Measurements from ENCODE around the gene CSPG4.
"Not testable (repeated sequence)": the region's sequence is repeated elsewhere in the genome, so short reads cannot be mapped to it uniquely, and the experiment has no call there.

Gene CSPG4

DNA sequence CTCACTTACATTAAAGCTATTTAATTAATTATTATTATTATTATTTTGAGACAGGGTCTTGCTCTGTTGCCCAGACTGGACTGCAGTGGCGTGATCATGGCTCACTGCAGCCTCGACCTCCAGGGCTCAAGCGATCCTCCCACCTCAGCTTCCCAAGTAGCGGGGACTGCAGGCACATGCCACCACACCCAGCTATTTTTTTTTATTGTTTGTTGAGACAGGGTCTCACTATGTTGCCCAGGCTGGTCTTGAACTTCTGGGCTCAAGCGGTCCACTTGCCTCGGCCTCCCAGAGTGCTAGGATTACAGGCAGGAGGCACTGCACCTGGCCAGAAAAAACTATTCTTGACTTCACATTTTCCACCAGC, 34.3 kb downstream of the CSPG4 start:
- not testable (repeated sequence) for H3K4me3 ChIP-seq (ENCODE audit: low read depth in 1 of 2, low read length in 2 of 2); H3K27me3 ChIP-seq (ENCODE audit: low read depth, low read length); H3K27ac ChIP-seq (ENCODE audit: low read length); H3K9me3 ChIP-seq (ENCODE audit: control insufficient read depth in 1 of 2, low read length in 2 of 2)
- peaks cover 0 to 56% of the 10 kb centered on the region in 2 donors for H3K36me3 ChIP-seq (ENCODE audit: control insufficient read depth in 1 of 2, insufficient read depth in 2 of 2, low read length in 2 of 2)
- H3K4me1 ChIP-seq (ENCODE audit: control insufficient read depth in 1 of 2, insufficient read depth in 2 of 2, low read length in 2 of 2), result peaks cover 7 to 23% of the 10 kb centered on the region in 2 donors

DNA sequence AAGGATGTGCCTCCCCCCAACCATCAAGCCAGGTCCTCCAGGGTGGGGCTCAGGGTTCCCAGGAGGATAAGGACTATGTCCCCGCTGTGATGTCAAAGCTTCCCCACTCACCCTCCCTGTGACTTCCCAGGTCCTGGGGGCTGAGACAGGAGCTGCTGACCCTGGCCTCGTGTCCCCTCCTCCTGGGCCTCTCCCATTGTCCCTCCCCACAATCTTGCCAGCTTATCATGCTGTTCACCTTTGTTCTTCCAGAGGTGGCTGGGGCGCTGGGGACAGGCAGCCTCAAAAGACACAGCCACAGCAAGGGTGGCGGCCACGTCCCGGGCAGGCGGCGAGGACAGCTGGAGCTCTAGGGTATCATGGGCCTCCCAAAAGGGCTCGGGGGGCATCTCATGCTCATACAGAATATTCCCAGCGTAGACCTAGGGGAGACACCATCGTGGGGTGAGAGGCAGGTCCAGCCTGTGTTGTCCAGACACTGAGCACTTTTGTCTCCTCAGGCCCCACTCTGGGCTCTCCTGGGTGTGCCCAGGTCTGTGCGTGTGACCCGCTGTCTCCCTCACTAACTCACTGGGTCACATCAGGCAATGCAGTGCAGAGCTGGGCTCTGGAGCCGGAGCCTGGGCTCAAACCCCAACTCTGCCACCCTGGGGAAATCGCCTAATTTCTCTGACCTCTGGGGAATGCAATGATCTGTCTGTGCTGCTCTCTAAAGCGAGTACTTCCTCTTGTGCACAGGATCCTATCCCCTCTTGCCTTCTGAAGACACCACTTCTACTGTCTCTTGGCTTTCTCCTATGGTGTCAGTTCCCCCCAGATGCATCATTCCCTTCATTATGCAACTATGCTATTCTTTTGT, 35.0 kb downstream of the CSPG4 start:
- Histone ChIP-seq H3K27ac (ENCODE audit: low read length) (no peak overlapping the region), H3K4me1 (ENCODE audit: control insufficient read depth in 1 of 2, insufficient read depth in 2 of 2, low read length in 2 of 2) (peaks cover 14 to 29% of the 10 kb centered on the region in 2 donors), H3K36me3 (ENCODE audit: control insufficient read depth in 1 of 2, insufficient read depth in 2 of 2, low read length in 2 of 2) (peaks cover 0 to 50% of the 10 kb centered on the region in 2 donors), H3K4me3 (ENCODE audit: low read depth in 1 of 2, low read length in 2 of 2) (no peak overlapping the region), H3K27me3 (ENCODE audit: low read depth, low read length) (no peaks in the 10 kb centered on the region), H3K9me3 (ENCODE audit: control insufficient read depth in 1 of 2, low read length in 2 of 2) (no peaks in the 10 kb centered on the region)

DNA sequence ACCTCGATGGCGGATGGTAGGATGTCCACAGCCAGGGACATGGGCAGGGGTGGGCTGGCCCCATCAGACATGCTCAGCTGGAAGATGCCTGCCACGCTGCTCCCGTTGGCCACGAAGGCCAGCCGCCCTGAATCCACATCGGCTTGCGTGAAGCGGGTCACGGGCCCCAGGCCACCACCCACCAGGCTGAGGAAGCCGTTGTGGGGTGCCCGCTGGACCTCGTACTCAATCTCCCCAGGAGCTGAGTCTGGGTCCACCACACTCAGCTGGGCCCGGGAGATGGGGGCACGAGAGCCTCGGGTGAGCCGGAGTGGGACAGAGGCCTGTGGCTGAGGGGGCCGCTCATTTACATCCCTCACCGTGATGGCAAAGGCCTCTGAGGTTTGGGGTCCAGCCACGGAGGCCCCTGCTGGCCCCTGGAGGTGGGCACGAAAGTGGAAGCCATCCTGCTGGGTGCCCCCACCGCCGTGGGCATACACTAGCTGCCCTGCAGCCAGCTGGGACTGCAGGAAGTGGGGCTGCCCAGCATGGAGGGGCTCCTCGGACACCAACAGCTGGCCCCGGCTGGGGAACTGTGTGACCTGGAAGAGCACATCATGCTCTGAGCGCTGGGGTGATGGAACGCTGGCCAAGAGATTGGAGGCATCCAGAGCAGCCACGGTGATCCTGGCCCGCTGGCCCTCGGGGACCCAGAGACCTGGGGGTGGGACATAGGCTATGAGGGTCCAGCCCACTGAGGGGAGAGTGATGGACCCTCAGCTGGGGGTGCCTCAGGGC, 35.8 kb downstream of the CSPG4 start:
- H3K27ac ChIP-seq (ENCODE audit: low read length), result no peak overlapping the region
- H3K27me3 ChIP-seq (ENCODE audit: low read depth, low read length), result no peaks in the 10 kb centered on the region
- H3K36me3 ChIP-seq (ENCODE audit: control insufficient read depth in 1 of 2, insufficient read depth in 2 of 2, low read length in 2 of 2), result peaks cover 0 to 44% of the 10 kb centered on the region in 2 donors
- no peaks in the 10 kb centered on the region for H3K9me3 ChIP-seq (ENCODE audit: control insufficient read depth in 1 of 2, low read length in 2 of 2)
- peaks cover 19 to 37% of the 10 kb centered on the region in 2 donors for H3K4me1 ChIP-seq (ENCODE audit: control insufficient read depth in 1 of 2, insufficient read depth in 2 of 2, low read length in 2 of 2)
- H3K4me3 ChIP-seq (ENCODE audit: low read depth in 1 of 2, low read length in 2 of 2), result no peak overlapping the region

DNA sequence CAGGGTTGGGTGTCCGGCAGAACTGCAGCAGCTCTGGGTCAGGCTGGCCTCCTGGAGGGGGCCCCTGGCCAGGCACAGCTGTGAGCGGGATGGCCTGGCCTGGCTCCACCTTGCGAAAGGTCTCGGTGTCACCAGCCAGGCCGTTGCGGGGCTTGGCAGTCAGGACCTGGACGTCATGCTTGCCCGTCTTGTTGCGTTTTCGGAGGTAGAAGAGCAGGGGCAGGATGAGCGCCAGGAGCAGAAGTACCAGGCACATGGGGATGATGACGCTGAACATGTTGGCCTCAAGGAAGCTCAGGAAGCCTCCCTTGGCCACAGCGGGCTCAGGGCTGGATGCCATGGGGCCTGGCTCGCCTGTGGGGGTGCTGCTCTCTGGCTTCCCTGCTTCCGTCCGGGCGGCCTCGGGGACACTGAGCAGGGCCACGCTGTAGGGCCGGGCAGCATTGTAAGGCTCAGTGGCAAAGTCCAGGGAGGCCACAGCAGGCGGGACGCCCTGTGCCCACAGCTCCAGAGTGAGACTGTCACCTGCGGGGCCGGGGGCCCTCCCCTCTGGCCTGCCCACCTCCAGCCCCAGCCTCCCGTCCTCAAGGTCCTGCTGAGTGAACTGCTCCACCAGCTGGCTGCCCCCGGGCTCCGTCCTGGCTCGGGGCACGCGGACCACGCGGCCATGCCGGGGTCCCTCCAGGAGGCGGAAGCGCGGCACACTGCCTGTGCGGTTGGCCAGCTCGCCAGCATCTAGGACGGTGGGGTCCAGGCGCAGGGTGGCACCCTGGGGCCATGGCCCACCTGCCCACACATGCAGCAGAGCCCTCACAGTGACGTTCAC, 36.9 kb downstream of the CSPG4 start:
- Histone ChIP-seq H3K27ac (ENCODE audit: low read length) (no peak overlapping the region), H3K27me3 (ENCODE audit: low read depth, low read length) (no peaks in the 10 kb centered on the region), H3K4me1 (ENCODE audit: control insufficient read depth in 1 of 2, insufficient read depth in 2 of 2, low read length in 2 of 2) (peaks cover 19 to 38% of the 10 kb centered on the region in 2 donors)

DNA sequence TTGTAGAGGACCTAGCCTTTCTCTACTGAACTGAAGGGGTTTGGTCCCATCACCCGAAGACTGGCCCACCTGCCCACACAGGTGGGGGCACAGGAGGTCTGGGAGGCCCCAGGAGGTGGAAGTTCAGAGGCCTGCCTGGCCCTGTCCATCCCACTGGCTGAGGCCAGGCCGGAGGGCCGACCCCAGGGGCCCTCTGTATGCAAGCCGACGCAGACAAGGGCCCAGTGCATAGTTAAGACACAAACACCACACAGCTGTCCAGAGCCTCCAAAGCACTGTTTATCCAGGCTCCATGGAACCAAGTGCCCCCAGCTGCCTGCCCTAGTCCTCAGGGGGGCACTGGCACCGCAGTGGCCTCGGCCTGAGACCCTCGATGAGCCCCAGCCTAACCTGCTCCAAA, 38.3 kb downstream of the CSPG4 start:
- no peaks in the 10 kb centered on the region for H3K9me3 ChIP-seq (ENCODE audit: control insufficient read depth in 1 of 2, low read length in 2 of 2)
- peaks cover 0 to 29% of the 10 kb centered on the region in 2 donors for H3K36me3 ChIP-seq (ENCODE audit: control insufficient read depth in 1 of 2, insufficient read depth in 2 of 2, low read length in 2 of 2)
- peaks cover 19 to 38% of the 10 kb centered on the region in 2 donors for H3K4me1 ChIP-seq (ENCODE audit: control insufficient read depth in 1 of 2, insufficient read depth in 2 of 2, low read length in 2 of 2)
- no peaks in the 10 kb centered on the region for H3K27me3 ChIP-seq (ENCODE audit: low read depth, low read length)
- no peak overlapping the region for H3K27ac ChIP-seq (ENCODE audit: low read length)
- no peak overlapping the region for H3K4me3 ChIP-seq (ENCODE audit: low read depth in 1 of 2, low read length in 2 of 2)

More for the DNA sequence above, 36.9 kb downstream of the CSPG4 start:
- H3K9me3 ChIP-seq (ENCODE audit: control insufficient read depth in 1 of 2, low read length in 2 of 2), result no peaks in the 10 kb centered on the region
- peaks cover 0 to 37% of the 10 kb centered on the region in 2 donors for H3K36me3 ChIP-seq (ENCODE audit: control insufficient read depth in 1 of 2, insufficient read depth in 2 of 2, low read length in 2 of 2)
- H3K4me3 ChIP-seq (ENCODE audit: low read depth in 1 of 2, low read length in 2 of 2), result no peak overlapping the region

DNA sequence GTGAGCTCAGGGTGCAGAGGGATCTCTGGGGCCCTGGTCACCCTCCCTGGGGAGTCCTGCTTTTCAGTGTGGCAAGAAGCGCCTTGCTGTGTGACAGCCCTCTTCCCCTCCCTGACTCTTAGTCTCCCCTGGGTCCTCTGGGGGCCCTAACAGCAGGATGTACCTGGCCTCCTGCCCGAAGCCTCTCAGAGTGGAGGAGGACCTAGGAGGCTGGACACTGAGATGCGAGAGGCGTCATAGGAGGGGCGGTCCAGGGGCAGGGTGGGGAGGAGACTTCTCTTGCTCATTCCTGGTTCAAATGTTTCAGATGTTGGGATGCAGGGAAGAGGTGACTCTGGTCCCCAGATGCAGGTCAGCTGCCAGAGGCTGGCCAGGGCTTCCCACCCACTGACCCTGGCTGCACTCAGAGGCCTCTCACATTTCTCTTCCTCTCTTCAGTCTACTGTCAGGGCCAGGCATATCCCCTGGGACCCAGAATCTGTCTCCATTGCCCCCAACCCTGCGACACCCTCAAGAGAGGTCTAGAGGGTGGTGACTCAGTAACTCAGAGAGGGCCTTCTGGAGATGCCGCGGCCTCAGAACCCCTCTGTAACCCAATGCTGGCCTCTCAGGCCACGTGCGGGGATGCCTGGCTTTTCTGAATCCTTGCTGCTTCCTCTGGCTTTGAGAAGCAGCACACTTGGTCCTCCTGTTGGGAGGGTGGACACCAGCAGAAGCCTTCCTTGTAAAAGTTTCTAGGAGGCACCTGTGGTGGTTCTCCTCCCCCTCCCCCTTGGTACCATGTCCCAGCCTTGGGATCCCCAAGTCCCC, 39.0 kb downstream of the CSPG4 start:
- Histone ChIP-seq H3K9me3 (ENCODE audit: control insufficient read depth in 1 of 2, low read length in 2 of 2) (no peaks in the 10 kb centered on the region), H3K27ac (ENCODE audit: low read length) (peak overlapping the region; percentile 33), H3K4me3 (ENCODE audit: low read depth in 1 of 2, low read length in 2 of 2) (no peak overlapping the region), H3K4me1 (ENCODE audit: control insufficient read depth in 1 of 2, insufficient read depth in 2 of 2, low read length in 2 of 2) (peaks cover 19 to 38% of the 10 kb centered on the region in 2 donors), H3K27me3 (ENCODE audit: low read depth, low read length) (no peaks in the 10 kb centered on the region), H3K36me3 (ENCODE audit: control insufficient read depth in 1 of 2, insufficient read depth in 2 of 2, low read length in 2 of 2) (peaks cover 0 to 25% of the 10 kb centered on the region in 2 donors)

DNA sequence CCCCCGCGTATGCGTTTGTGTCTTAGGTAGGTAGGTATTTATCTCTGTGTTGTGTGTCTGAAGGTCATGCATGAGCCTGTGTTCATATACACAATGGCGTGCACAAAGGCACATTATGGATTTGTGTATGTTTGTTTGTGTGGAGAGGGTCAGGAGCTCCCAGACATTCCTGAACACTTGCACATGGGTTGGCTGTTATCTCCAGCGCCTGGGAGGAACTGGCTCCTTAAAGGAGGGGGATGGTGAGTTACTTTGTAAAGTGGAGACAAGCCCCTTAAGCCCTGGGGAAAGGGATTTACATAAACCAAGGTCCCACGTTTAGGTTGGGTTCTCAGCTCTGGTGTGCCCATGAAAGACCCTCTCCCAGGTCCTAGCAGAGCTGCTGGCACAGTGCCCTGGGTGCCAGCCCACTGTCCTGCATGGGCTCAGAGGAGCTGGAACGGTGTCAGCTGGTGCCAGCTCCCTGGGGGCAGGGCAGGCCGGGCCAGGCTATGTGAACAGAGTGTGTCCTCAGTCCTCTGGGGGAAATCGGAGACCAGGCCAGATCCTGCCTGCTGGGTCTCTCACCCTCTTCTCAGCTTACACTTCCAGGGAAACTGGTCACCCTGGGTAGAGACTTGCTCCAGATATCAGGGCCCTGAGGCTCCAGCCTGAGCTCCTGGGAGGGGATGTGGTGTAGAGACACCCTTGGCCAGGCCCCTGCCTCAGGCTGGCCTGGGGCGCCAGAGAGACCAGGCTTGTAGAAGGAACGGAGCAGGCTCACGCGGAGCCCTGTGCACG, 39.8 kb downstream of the CSPG4 start:
- Histone ChIP-seq H3K4me3 (ENCODE audit: low read depth in 1 of 2, low read length in 2 of 2) (no peak overlapping the region), H3K36me3 (ENCODE audit: control insufficient read depth in 1 of 2, insufficient read depth in 2 of 2, low read length in 2 of 2) (peaks cover 0 to 22% of the 10 kb centered on the region in 2 donors), H3K27me3 (ENCODE audit: low read depth, low read length) (no peaks in the 10 kb centered on the region), H3K9me3 (ENCODE audit: control insufficient read depth in 1 of 2, low read length in 2 of 2) (no peaks in the 10 kb centered on the region), H3K4me1 (ENCODE audit: control insufficient read depth in 1 of 2, insufficient read depth in 2 of 2, low read length in 2 of 2) (peaks cover 19 to 39% of the 10 kb centered on the region in 2 donors), H3K27ac (ENCODE audit: low read length) (peak overlapping the region; percentile 33)

DNA sequence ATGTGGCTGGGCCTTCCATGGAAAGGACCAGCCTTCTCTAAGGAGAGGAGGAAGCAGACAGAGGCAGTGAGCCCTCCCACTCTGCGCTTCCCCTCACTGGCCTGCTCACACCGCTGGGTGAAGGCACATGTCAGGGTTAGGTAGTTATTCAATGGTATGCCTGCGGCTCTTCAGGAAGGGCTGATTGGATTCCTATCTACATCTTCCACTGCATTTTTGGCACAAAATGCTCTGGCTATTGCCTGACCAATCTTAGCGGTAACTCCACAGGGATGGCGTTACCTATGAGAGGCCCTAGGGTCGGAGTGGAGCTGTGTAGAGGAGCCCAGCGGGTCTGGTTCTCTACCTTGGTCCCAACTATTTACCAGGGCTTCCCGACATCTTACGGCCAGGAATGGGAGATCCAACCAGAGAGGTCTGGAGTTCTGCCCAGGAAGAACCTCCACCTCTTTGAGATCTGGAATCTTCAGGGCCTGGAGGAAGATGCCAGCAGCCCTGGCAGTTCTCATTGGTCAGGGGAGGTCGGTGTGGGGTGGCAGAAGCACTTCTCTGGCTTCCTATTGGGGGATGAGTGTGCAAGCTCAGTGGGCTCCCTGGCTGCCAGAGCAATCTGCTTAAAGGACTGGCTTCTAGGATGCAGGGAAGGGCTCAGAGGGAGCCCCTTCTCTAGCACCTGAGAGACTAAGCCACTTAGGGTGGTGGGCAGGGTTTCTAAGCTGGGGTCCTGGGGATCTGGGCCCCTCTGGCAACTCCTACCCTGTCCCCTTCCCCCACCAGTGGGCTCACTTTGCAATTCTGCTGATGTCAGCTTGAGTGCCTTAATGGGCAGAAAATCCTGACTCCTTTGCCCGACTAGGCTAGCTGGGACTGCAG, 40.7 kb downstream of the CSPG4 start:
- Histone ChIP-seq H3K27me3 (ENCODE audit: low read depth, low read length) (no peaks in the 10 kb centered on the region), H3K4me3 (ENCODE audit: low read depth in 1 of 2, low read length in 2 of 2) (no peak overlapping the region), H3K4me1 (ENCODE audit: control insufficient read depth in 1 of 2, insufficient read depth in 2 of 2, low read length in 2 of 2) (peaks cover 19 to 48% of the 10 kb centered on the region in 2 donors), H3K9me3 (ENCODE audit: control insufficient read depth in 1 of 2, low read length in 2 of 2) (no peaks in the 10 kb centered on the region), H3K36me3 (ENCODE audit: control insufficient read depth in 1 of 2, insufficient read depth in 2 of 2, low read length in 2 of 2) (peaks cover 0 to 18% of the 10 kb centered on the region in 2 donors), H3K27ac (ENCODE audit: low read length) (no peak overlapping the region)

DNA sequence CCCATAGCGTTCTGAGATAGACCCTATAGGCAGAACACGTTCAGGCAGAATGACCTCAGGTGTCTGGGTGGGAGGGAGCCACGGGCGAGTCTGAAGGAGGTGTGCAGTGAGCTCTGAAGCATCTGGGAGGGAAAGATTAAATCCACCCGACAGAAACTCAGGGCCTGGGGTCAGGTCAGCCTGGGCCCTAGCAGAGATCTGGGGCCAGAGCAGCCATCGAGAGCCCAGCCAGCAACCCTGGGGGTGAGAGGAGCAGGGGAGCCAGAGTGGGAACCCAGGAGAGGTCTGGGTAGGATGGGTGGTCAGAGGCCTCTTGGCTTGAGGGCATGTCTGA, 42.8 kb downstream of the CSPG4 start:
- Histone ChIP-seq H3K9me3 (ENCODE audit: control insufficient read depth in 1 of 2, low read length in 2 of 2) (no peaks in the 10 kb centered on the region), H3K4me3 (ENCODE audit: low read depth in 1 of 2, low read length in 2 of 2) (no peak overlapping the region), H3K27me3 (ENCODE audit: low read depth, low read length) (no peaks in the 10 kb centered on the region), H3K27ac (ENCODE audit: low read length) (no peak overlapping the region), H3K4me1 (ENCODE audit: control insufficient read depth in 1 of 2, insufficient read depth in 2 of 2, low read length in 2 of 2) (peaks cover 24 to 41% of the 10 kb centered on the region in 2 donors), H3K36me3 (ENCODE audit: control insufficient read depth in 1 of 2, insufficient read depth in 2 of 2, low read length in 2 of 2) (peaks cover 0 to 4% of the 10 kb centered on the region in 2 donors)
